Ovary (tissue), 9 donors: ENCODE data around the gene CUL4A. TPM values are rescaled to one million over a fixed set of nuclear protein-coding genes. Genes with fewer than 3 reads are reported as not detected.

ENCODE experiments used
- DNase-seq, 5 donors: peaks; one replicate each; pipeline ENCODE4 v3.0.0-alpha.2; 2019 to 2020
- H3K27ac ChIP-seq, 2 donors: fragments of 200-600 bp; one replicate each; pipeline versions ENCODE4 v1.5.1 to v1.8.0; 2019 to 2022
- H3K27me3 ChIP-seq: fragments of 200-600 bp; one replicate; pipeline ENCODE4 v1.8.0; 2022
- H3K36me3 ChIP-seq: fragments of 200-600 bp; sonication (generic); one replicate; pipeline ENCODE4 v1.5.1; 2019
- H3K4me1 ChIP-seq: one replicate; pipeline ENCODE4 v1.8.1; 2013; ENCODE audit warnings: mild to moderate bottlenecking, moderate library complexity; ENCODE audit not compliant: insufficient read depth
- H3K4me3 ChIP-seq: fragments of 200-600 bp; sonication (generic); one replicate; pipeline ENCODE4 v1.5.1; 2017
- H3K9me3 ChIP-seq, 2 donors: fragments of 200-600 bp in 1 of 2; sonication (generic) in 1 of 2; one replicate each; pipeline versions ENCODE4 v1.5.1 to v1.8.1; 2013 to 2019; ENCODE audit warnings: mild to moderate bottlenecking in 1 of 2, moderate library complexity in 1 of 2
- EP300 ChIP-seq: sonication (generic); formaldehyde crosslinking; IDR thresholded peaks from one replicate; pipeline ENCODE4 v1.6.1; 2017; ENCODE audit warnings: antibody characterized with exemption
- POLR2A ChIP-seq: fragments of 450-650 bp; IDR thresholded peaks from one replicate; pipeline ENCODE4 v1.6.1; 2017; ENCODE audit warnings: antibody characterized with exemption, mild to moderate bottlenecking, moderate library complexity
- WGBS, 3 donors: extraction: QIAGEN DNeasy Blood & Tissue Kit in 1 of 3; methylation state at CpG; one replicate each; pipeline versions ENCODE4 v1.1.5 to v1.1.7; 2013 to 2017; 5-methylcytosine and 5-hydroxymethylcytosine counted together
- intact Hi-C, 4 donors: fragments of 100-400 bp; cut with DNase I; formaldehyde crosslinking; loops; one replicate each; pipeline versions ENCODE4 v1.11.0 to v1.15.1; 2022 to 2023
- polyA plus RNA-seq, 2 donors: library from polyadenylated mRNA; stranded (reverse); fragments of 200-250 nt in 1 of 2; fragments of 350-450 nt in 1 of 2; fragmentation: Illumina TruSeq in 1 of 2; extraction: RNeasy Lipid Tissue Mini Kit (QIAGEN cat#74804) in 1 of 2; gene quantifications; one replicate each; pipeline ENCODE4 v1.2.3, GENCODE V29; 2013 to 2014
- total RNA-seq, 7 donors: library from RNA; depleted of rRNA in 2 of 7; stranded (reverse); fragments of >200 nt in 2 of 7; fragmentation: NEBNext Ultra II Directional in 3 of 7; extraction: Animal tissue kit (Norgen Biotek cat#: 25700) in 3 of 7; gene quantifications; one replicate each; pipeline versions ENCODE4 v1.1.0 to v1.2.4, GENCODE V29; 2016 to 2023
- TF ChIP-seq, protein P1 (sequence below), 3 donors: fragments of 450-650 bp in 2 of 3; fragments of 200-600 bp in 1 of 3; IDR thresholded peaks; one replicate each; pipeline versions ENCODE4 v1.5.1 to v1.8.0; 2016 to 2022; ENCODE audit warnings: antibody characterized with exemption in 3 of 3, mild to moderate bottlenecking in 1 of 3
- donor health status: DM: no; HTN: no; CAD: no; lungs with moderate emphysema.
- donor health status: DM: no; HTN: no; CAD: no.
- donor health status: Bipolar disorder and iron deficiency.
- donor health status: DM: yes; HTN: yes; CAD: no.
- donor health status: DM: no; HTN: no; CAD: no.
- donor health status: DM: yes; HTN: yes; CAD: no.

Gene CUL4A
- total and polyA plus RNA-seq, 9 donors: 24.0 to 66.4 (median 43.5) TPM

DNA sequence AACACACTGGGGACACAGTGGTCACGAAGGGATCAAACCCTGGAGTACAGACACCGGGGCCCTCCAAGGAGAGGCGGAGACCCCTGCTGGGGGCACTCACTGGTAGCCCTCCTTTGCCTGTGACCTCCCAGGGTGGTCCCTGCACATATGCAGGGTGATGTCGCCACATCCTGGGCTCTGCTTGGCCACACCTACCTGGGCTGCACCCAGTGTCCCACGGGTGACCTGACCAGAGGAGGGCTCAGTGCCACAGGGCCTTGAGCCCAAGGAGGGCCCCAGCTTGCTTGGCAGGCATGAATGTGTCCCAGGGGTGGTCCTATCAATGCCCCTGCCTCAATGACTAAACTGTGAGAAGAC lies 5.1 kb upstream of the CUL4A start:
- no peak for DNase-seq
- TF ChIP-seq POLR2A (no peak), EP300 (no peak)
- TF ChIP-seq, protein P1, sequence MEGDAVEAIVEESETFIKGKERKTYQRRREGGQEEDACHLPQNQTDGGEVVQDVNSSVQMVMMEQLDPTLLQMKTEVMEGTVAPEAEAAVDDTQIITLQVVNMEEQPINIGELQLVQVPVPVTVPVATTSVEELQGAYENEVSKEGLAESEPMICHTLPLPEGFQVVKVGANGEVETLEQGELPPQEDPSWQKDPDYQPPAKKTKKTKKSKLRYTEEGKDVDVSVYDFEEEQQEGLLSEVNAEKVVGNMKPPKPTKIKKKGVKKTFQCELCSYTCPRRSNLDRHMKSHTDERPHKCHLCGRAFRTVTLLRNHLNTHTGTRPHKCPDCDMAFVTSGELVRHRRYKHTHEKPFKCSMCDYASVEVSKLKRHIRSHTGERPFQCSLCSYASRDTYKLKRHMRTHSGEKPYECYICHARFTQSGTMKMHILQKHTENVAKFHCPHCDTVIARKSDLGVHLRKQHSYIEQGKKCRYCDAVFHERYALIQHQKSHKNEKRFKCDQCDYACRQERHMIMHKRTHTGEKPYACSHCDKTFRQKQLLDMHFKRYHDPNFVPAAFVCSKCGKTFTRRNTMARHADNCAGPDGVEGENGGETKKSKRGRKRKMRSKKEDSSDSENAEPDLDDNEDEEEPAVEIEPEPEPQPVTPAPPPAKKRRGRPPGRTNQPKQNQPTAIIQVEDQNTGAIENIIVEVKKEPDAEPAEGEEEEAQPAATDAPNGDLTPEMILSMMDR (IDR thresholded peaks at IDR 0.05): no peak
- intact Hi-C loops: loop anchor here in 2 of 4 donors (10.0 kb wide), 2 partner anchors 50 to 170 kb away; partner anchors contain the start of gene PROZ (in 1 of the 2)
- Histone ChIP-seq H3K27me3 (no peaks in the 10 kb centered on the region), H3K4me1 (peaks cover 11% of the 10 kb centered on the region), H3K9me3 (no peaks in the 10 kb centered on the region), H3K27ac (no peak overlapping the region), H3K36me3 (no peaks in the 10 kb centered on the region), H3K4me3 (no peak overlapping the region)
- 78 to 94% (median 87%) methylated on average over 4 to 5 of the region's 5 CpGs for WGBS, 3 donors

DNA sequence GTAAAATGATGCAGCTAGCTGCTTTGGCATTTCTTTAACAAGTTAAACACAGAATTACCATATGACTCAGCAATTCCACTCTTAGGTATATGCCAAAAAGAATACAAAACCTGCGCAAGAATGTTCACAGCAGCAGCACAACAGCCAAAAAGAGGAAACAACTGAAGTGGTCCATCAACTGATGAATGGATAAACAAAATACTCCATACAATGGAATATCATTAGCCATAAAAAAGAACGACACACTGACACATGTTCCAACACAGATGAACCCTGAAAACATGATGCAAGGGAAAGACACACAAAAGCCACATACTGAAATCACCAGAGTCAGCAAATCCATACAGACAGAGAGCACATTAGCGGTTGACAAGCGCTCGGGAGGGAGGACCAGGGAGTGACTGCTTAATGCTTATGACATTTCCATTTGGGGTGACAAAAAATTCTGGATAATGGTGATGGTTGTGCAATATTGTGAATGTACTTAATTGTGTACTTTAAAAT lies 3.9 kb upstream of the CUL4A start:
- Histone ChIP-seq H3K4me3 (no peak overlapping the region), H3K9me3 (no peaks in the 10 kb centered on the region), H3K4me1 (peaks cover 11% of the 10 kb centered on the region), H3K27me3 (no peaks in the 10 kb centered on the region), H3K36me3 (no peaks in the 10 kb centered on the region), H3K27ac (no peak overlapping the region)
- no peak for TF ChIP-seq POLR2A
- TF ChIP-seq EP300: no peak
- TF ChIP-seq, protein P1 (IDR thresholded peaks at IDR 0.05): no peak
- intact Hi-C loops: loop anchor here in 2 of 4 donors (10.0 kb wide), 2 partner anchors 51 to 171 kb away; partner anchors contain the start of gene PROZ (in 1 of the 2)
- WGBS, 3 donors: 68 to 84% (median 70%) methylated on average over 5 of the region's 5 CpGs
- DNase-seq: no peak

DNA sequence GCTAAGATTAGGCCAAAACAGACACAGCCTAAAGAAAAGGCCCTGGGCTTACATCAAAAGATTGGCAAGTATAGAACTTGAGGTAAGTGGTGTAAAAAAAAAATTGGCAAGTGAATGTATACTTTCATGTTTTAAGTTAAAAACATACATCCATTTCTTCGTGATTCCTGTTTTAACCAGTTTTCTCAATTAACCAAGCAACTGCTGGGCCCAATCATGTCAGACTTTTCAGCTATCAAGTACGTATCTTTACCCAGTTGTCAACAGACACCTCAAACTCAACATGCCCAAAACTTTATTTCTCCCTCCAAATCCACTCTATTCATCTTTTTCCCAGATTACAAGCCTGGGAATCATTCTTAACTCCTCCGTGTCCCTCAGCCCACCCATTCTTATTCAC lies 2.0 kb upstream of the CUL4A start:
- peaks cover 16% of the 10 kb centered on the region for H3K4me1 ChIP-seq

DNA sequence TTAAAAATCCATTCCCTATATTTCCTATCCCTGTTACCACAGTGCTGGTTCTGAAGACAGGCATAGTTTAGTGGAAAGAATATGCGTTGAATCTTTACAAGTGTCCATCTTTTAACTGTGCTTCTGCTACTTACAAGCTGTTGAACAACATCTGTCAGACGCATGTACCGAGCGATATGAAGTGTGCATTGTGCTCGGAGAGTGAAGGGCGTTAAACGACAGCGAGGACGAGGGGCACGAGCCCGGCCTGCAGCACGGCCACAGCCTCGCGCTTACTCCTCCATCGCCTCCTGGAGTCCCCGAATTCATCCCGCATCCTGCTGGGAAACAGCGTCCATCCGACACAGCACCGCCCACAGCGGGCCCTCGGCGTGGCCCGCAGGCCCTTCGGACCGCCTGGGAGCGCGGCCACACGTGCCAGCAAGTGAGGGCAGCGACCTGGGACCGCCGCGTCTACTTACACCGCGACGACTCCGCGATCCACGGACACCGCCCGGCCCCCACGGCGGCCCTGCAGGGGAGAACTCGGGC lies 1.5 kb upstream of the CUL4A start:
- no peaks in the 10 kb centered on the region for H3K36me3 ChIP-seq
- peak overlapping the region; percentile 70 for H3K4me3 ChIP-seq
- H3K9me3 ChIP-seq: no peaks in the 10 kb centered on the region
- H3K4me1 ChIP-seq: peaks cover 15% of the 10 kb centered on the region
- 0% methylated on average over 16 to 44 of the region's 44 CpGs for WGBS, 3 donors
- H3K27me3 ChIP-seq: no peaks in the 10 kb centered on the region
- intact Hi-C loops: loop anchor here in 2 of 4 donors (10.0 kb wide), 2 partner anchors 53 to 173 kb away; partner anchors contain the start of gene PROZ (in 1 of the 2)
- TF ChIP-seq, protein P1 (IDR thresholded peaks at IDR 0.05): no peak
- TF ChIP-seq EP300 (no peak), POLR2A (no peak)
- peak in 1 of 5 donors; percentile 34 for DNase-seq
- H3K27ac ChIP-seq: peak overlapping the region; percentile 95

More for the DNA sequence above, 2.0 kb upstream of the CUL4A start:
- no peak for TF ChIP-seq EP300
- TF ChIP-seq, protein P1 (IDR thresholded peaks at IDR 0.05): no peak
- TF ChIP-seq POLR2A: no peak
- WGBS, 3 donors: 22 to 27% (median 26%) methylated on average over 3 of the region's 3 CpGs
- no peak for DNase-seq
- Histone ChIP-seq H3K36me3 (no peaks in the 10 kb centered on the region), H3K27ac (peak overlapping the region in 1 of 2 donors; percentile 95), H3K4me3 (peak overlapping the region; percentile 70), H3K27me3 (no peaks in the 10 kb centered on the region), H3K9me3 (no peaks in the 10 kb centered on the region)
- intact Hi-C loops: loop anchor here in 2 of 4 donors (10.0 kb wide), 2 partner anchors 53 to 173 kb away; partner anchors contain the start of gene PROZ (in 1 of the 2)
